ENCODE results near the gene CA4. TPM values are rescaled to one million over a fixed set of nuclear protein-coding genes. Genes with fewer than 3 reads are reported as not detected.

CA4 gene
- total and polyA plus RNA-seq, 3 experiments from 2014 or later, result not detected

DNA sequence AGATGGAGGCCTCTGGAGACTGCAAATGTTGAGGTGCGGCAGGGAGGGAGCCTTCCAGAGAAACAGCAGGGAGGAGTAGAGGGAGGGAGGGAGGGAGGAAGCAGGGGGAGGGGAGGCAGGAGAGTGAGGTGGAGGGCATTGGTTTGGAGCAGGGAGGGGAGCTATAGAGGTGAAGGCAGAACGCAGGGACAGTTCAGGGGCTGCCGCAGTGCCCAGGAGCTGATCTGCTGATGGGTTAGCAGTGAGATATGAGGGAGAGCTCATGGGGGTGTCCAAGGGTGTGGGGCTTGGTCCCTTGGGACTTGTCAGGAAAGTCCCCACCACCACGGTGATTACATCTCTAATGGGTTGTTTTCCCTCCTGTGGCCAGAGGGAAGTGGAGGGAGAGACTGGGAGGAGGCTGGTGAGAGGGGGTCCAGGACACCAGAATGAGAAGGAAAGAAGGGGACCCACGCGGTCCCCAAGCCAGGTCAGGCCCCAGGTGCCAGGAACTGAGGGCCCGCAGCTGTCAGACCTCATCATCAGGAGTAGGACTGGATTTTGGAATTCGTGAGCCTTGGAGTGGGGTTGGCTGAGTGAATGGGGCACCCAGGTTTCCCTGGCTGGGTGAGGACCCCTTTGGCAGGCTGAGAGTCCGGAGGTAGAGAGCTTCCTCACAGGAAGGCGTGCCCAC is 11.2 kb downstream of the CA4 start:
- CTCF ChIA-PET, result no interaction called here

DNA sequence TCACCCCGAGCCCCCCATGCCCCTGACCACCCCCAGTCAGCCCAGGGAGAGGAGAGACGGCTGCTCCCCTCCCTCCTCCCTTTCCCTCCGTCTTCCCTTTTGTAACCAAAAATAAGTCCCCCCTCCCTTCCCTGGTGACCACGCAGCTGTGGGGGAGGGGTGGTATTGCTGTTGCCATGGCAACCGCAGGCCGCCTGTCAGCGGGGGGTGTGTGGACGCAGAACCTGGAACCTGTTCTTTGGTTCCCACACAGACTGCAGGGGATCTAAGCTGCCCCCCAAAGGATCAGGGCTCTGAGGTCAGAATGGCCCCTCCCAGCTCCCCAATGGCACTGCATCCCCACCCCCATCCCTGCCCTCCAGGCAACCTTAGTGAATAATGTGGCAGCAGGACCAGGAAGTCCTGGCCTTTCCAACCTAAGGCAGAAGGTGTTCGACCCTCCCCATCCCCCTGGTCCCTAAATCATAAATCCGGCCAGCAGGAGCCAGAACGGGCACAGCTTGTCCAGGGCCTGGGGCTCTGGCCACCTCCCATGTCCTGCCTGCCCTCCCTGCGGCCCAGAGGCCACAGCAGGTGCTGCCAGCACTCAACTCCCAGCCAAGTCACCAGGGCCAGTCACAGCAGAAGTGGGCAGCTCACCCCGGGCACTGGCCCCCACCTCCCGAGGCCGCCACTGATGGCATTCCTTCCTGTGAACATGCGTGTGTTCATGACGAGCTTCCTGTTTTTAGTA is 12.0 kb downstream of the CA4 start:
- no peaks in the 10 kb centered on the region for H3K9me3 ChIP-seq (ENCODE audit: low read length)

More for the DNA sequence above, 11.2 kb downstream of the CA4 start:
- Histone ChIP-seq H3K4me3 (ENCODE audit: low read length) (no peak overlapping the region), H3K4me1 (ENCODE audit: insufficient read depth, low read length) (no peaks in the 10 kb centered on the region), H3K36me3 (ENCODE audit: insufficient read depth, low read length) (no peaks in the 10 kb centered on the region), H3K27me3 (ENCODE audit: insufficient read depth, low read length, poor library complexity, severe bottlenecking) (no peaks in the 10 kb centered on the region), H3K9me3 (ENCODE audit: low read length) (no peaks in the 10 kb centered on the region), H3K27ac (ENCODE audit: low read depth, low read length) (no peak overlapping the region)
- peaks cover 2 to 6% (median 6%) of the 10 kb centered on the region in 3 donors for H3K4me1 Mint-ChIP-seq
- no peak for DNase-seq
- POLR2A ChIA-PET, result no interaction called here
- peaks cover 15 to 38% of the 10 kb centered on the region in 2 donors for H3K27me3 Mint-ChIP-seq
- no peaks in the 10 kb centered on the region for H3K36me3 Mint-ChIP-seq
- peaks cover 0 to 2% (median 0%) of the 10 kb centered on the region in 5 donors for H3K9me3 Mint-ChIP-seq
- no peak overlapping the region for H3K27ac Mint-ChIP-seq
- H3K4me3 Mint-ChIP-seq, result no peak overlapping the region

DNA sequence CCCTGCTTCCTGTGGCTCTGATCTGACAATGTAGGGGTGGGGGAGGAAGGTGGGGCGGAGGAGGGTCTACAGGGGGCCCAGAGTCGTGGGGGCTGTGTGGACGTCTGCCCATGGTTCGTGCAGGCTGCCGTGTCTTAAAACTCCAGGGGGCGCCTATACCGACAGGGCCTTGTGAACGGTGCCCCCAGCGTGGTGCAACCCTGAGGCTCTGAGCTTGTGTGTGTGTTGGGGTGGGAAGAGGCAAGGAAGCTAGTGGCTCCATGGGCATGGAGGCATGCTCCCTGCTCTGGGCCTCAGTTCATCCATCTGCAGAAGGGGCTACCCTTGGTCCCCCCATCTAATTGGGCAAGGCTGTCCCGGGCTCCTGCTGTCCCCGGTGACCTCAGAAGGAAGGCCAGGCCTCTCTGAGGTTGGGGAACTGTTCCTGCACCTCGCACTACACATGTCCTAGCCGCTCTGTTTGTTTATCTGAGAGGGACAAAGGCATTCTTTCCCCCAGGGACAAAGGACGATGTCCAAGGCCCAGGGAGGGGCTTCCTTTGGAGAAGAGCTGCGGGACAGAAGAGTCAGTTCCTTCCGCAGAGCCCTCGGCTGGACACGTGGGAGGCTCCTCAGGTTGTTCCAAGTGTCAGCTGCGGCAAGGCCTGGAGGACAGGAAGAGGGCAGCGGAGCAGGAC is 13.5 kb downstream of the CA4 start:
- Histone ChIP-seq H3K36me3 (ENCODE audit: insufficient read depth, low read length) (no peaks in the 10 kb centered on the region), H3K27ac (ENCODE audit: low read depth, low read length) (no peak overlapping the region), H3K4me1 (ENCODE audit: insufficient read depth, low read length) (no peaks in the 10 kb centered on the region), H3K9me3 (ENCODE audit: low read length) (no peaks in the 10 kb centered on the region), H3K27me3 (ENCODE audit: insufficient read depth, low read length, poor library complexity, severe bottlenecking) (no peaks in the 10 kb centered on the region), H3K4me3 (ENCODE audit: low read length) (no peak overlapping the region)
- POLR2A ChIA-PET, result no interaction called here
- CTCF ChIA-PET, result no interaction called here
- DNase-seq, result no peak
- no peaks in the 10 kb centered on the region for H3K36me3 Mint-ChIP-seq
- H3K4me1 Mint-ChIP-seq, result peaks cover 2 to 11% (median 10%) of the 10 kb centered on the region in 3 donors
- H3K4me3 Mint-ChIP-seq, result no peak overlapping the region
- H3K27me3 Mint-ChIP-seq, result peaks cover 15 to 26% of the 10 kb centered on the region in 2 donors
- H3K9me3 Mint-ChIP-seq, result no peaks in the 10 kb centered on the region
- no peak overlapping the region for H3K27ac Mint-ChIP-seq

More for the DNA sequence above, 12.0 kb downstream of the CA4 start:
- peaks cover 0 to 2% (median 0%) of the 10 kb centered on the region in 5 donors for H3K9me3 Mint-ChIP-seq
- Histone ChIP-seq H3K27ac (ENCODE audit: low read depth, low read length) (no peak overlapping the region), H3K4me3 (ENCODE audit: low read length) (no peak overlapping the region), H3K36me3 (ENCODE audit: insufficient read depth, low read length) (no peaks in the 10 kb centered on the region), H3K4me1 (ENCODE audit: insufficient read depth, low read length) (no peaks in the 10 kb centered on the region), H3K27me3 (ENCODE audit: insufficient read depth, low read length, poor library complexity, severe bottlenecking) (no peaks in the 10 kb centered on the region)
- ChIA-PET POLR2A (no interaction called here), CTCF (no interaction called here)
- no peak overlapping the region for H3K27ac Mint-ChIP-seq
- H3K4me1 Mint-ChIP-seq, result peaks cover 2 to 11% (median 10%) of the 10 kb centered on the region in 3 donors
- peaks cover 15 to 34% of the 10 kb centered on the region in 2 donors for H3K27me3 Mint-ChIP-seq
- no peak for DNase-seq
- H3K36me3 Mint-ChIP-seq, result no peaks in the 10 kb centered on the region
- no peak overlapping the region for H3K4me3 Mint-ChIP-seq

DNA sequence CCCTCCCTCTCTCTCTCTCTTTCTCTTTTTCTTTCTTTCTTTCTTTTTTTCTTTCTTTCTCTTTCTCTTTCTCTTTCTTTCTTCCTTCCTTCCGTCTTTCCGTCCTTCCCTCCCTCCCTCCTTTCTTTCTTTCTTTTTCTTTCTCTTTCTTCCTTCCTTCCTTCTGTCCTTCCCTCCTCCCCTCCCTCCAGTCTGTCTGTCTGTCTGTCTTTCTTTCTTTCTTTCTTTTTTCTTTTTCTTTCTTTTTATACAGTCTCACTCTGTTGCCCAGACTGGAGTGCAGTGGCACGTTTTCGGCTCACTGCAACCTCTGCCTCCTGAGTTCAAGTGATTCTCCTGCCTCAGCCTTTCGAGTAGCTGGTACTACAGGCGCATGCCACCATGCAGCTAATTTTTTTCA is 14.4 kb downstream of the CA4 start:
- H3K27me3 Mint-ChIP-seq, result peaks cover 13 to 18% of the 10 kb centered on the region in 2 donors
- H3K36me3 ChIP-seq (ENCODE audit: insufficient read depth, low read length), result no peaks in the 10 kb centered on the region
- no peak overlapping the region for H3K4me3 Mint-ChIP-seq
- no peaks in the 10 kb centered on the region for H3K36me3 Mint-ChIP-seq
- no peaks in the 10 kb centered on the region for H3K9me3 ChIP-seq (ENCODE audit: low read length)
- H3K9me3 Mint-ChIP-seq, result no peaks in the 10 kb centered on the region
- H3K27ac ChIP-seq (ENCODE audit: low read depth, low read length), result no peak overlapping the region
- H3K27me3 ChIP-seq (ENCODE audit: insufficient read depth, low read length, poor library complexity, severe bottlenecking), result no peaks in the 10 kb centered on the region
- H3K4me3 ChIP-seq (ENCODE audit: low read length), result no peak overlapping the region
- CTCF ChIA-PET, result no interaction called here
- H3K4me1 ChIP-seq (ENCODE audit: insufficient read depth, low read length), result no peaks in the 10 kb centered on the region
- peaks cover 2 to 11% (median 10%) of the 10 kb centered on the region in 3 donors for H3K4me1 Mint-ChIP-seq
- H3K27ac Mint-ChIP-seq, result no peak overlapping the region
- POLR2A ChIA-PET, result no interaction called here
- DNase-seq, result no peak

DNA sequence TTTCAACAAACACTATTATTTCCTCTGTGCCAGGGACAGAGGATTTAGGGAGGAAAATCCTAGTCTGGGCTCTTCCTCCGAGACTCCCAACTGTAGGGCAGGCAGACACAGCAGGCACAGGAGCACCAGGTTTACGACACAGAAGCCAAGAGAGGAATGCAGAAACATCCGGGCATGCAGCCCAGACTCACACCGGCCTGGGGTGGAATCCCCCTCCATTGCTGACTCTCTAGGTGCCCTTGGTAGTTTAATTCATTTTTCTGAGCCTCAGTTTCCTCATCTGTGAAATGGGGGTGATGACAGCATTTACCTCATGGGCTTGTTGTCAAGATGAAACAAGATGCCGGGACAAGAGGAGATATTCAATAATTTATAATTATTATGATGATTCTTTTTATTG is 14.9 kb downstream of the CA4 start:
- DNase-seq, result no peak
- no peak overlapping the region for H3K27ac Mint-ChIP-seq
- Histone ChIP-seq H3K27me3 (ENCODE audit: insufficient read depth, low read length, poor library complexity, severe bottlenecking) (no peaks in the 10 kb centered on the region), H3K4me3 (ENCODE audit: low read length) (no peak overlapping the region), H3K36me3 (ENCODE audit: insufficient read depth, low read length) (no peaks in the 10 kb centered on the region), H3K27ac (ENCODE audit: low read depth, low read length) (no peak overlapping the region), H3K9me3 (ENCODE audit: low read length) (no peaks in the 10 kb centered on the region), H3K4me1 (ENCODE audit: insufficient read depth, low read length) (no peaks in the 10 kb centered on the region)
- POLR2A ChIA-PET, result no interaction called here
- no peaks in the 10 kb centered on the region for H3K9me3 Mint-ChIP-seq
- H3K36me3 Mint-ChIP-seq, result no peaks in the 10 kb centered on the region
- no peak overlapping the region for H3K4me3 Mint-ChIP-seq
- peaks cover 2 to 12% (median 10%) of the 10 kb centered on the region in 3 donors for H3K4me1 Mint-ChIP-seq
- peaks cover 11 to 15% of the 10 kb centered on the region in 2 donors for H3K27me3 Mint-ChIP-seq
- CTCF ChIA-PET, result no interaction called here

DNA sequence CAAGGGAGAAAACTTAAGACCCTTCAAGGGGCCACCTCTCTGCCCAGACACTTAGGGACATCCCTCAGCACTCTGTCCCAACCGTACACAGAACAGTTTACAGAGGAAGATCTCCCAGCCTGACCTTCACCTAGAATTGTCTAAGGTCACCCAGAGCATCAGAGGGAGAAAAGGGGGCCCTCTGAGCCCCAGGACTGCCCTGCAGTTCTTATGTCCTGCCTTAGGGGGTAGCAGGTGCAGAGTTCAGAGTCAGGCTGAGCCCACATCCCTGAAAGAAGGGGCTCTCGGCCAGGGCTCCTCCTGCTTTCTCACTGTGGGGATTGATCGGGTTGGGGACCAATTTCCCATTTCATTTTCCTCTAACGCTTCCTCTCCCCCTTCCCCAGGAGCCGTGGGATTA is 15.4 kb downstream of the CA4 start:
- Histone ChIP-seq H3K4me3 (ENCODE audit: low read length) (no peak overlapping the region), H3K27me3 (ENCODE audit: insufficient read depth, low read length, poor library complexity, severe bottlenecking) (no peaks in the 10 kb centered on the region), H3K36me3 (ENCODE audit: insufficient read depth, low read length) (no peaks in the 10 kb centered on the region), H3K9me3 (ENCODE audit: low read length) (no peaks in the 10 kb centered on the region), H3K27ac (ENCODE audit: low read depth, low read length) (no peak overlapping the region), H3K4me1 (ENCODE audit: insufficient read depth, low read length) (peaks cover 4% of the 10 kb centered on the region)
- no peaks in the 10 kb centered on the region for H3K9me3 Mint-ChIP-seq
- no peak overlapping the region for H3K4me3 Mint-ChIP-seq
- peaks cover 5 to 17% (median 15%) of the 10 kb centered on the region in 3 donors for H3K4me1 Mint-ChIP-seq
- CTCF ChIA-PET, result no interaction called here
- no peak overlapping the region for H3K27ac Mint-ChIP-seq
- H3K27me3 Mint-ChIP-seq, result peaks cover 7 to 10% of the 10 kb centered on the region in 2 donors
- POLR2A ChIA-PET, result no interaction called here
- H3K36me3 Mint-ChIP-seq, result no peaks in the 10 kb centered on the region
- no peak for DNase-seq

DNA sequence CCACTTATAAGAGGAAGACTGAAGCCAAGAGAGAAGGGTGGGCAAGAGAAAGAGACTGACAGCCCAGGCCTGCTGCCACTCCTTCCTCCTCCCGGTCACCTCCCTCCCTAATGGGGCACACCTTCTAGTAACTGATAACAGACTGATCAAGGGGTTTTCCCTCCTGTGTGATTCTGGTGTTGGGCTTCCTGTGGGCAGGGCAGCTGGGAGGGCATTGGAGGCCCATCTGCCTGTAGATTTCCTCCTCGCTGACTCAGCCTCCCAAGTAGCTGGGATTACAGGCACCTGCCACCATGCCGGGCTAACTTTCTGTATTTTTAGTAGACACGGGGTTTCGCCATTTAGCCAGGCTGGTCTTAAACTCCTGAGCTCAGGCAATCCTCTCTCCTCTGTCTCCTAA is 16.2 kb downstream of the CA4 start:
- peaks cover 10% of the 10 kb centered on the region for H3K4me1 ChIP-seq (ENCODE audit: insufficient read depth, low read length)
- H3K27me3 Mint-ChIP-seq, result peaks cover 6% of the 10 kb centered on the region in 2 donors

More for the DNA sequence above, 16.2 kb downstream of the CA4 start:
- POLR2A ChIA-PET, result no interaction called here
- Histone ChIP-seq H3K27me3 (ENCODE audit: insufficient read depth, low read length, poor library complexity, severe bottlenecking) (no peaks in the 10 kb centered on the region), H3K4me3 (ENCODE audit: low read length) (no peak overlapping the region), H3K27ac (ENCODE audit: low read depth, low read length) (no peak overlapping the region), H3K9me3 (ENCODE audit: low read length) (no peaks in the 10 kb centered on the region), H3K36me3 (ENCODE audit: insufficient read depth, low read length) (no peaks in the 10 kb centered on the region)
- H3K9me3 Mint-ChIP-seq, result no peaks in the 10 kb centered on the region
- H3K4me1 Mint-ChIP-seq, result peaks cover 10 to 23% (median 23%) of the 10 kb centered on the region in 3 donors
- no peak for DNase-seq
- peak overlapping the region in 1 of 8 donors; percentile 66 for H3K27ac Mint-ChIP-seq
- CTCF ChIA-PET, result no interaction called here
- no peak overlapping the region for H3K4me3 Mint-ChIP-seq
- H3K36me3 Mint-ChIP-seq, result no peaks in the 10 kb centered on the region

All from CD8-positive, alpha-beta memory T cell (primary cell).